HG03097 (cell line): ENCODE measurements around the gene RGS8.
"Not testable (repeated sequence)": the region's sequence is repeated elsewhere in the genome, so short reads cannot be mapped to it uniquely, and the experiment has no call there.

ENCODE experiments used
- ATAC-seq: cut with Tn5 transposase; IDR thresholded peaks from one replicate; pipeline ENCODE4 v1.9.1; 2021; ENCODE audit not compliant: unreplicated experiment, low FRiP score

RGS8 gene

GRCh38 chr1:182703539-182703938 is 19.2 kb upstream of the RGS8 start:
- no peak for ATAC-seq

GRCh38 chr1:182702826-182703524 is 18.6 kb upstream of the RGS8 start:
- ATAC-seq, result no peak

- no peak for ATAC-seq
These were observed 15.9 kb upstream of the RGS8 start for GRCh38 chr1:182700351-182700709.

- no peak for ATAC-seq
These were observed 15.3 kb upstream of the RGS8 start for GRCh38 chr1:182699393-182700350.

- no peak for ATAC-seq
These were observed 14.6 kb upstream of the RGS8 start for GRCh38 chr1:182698971-182699370.

- ATAC-seq, result not testable (repeated sequence)
These were observed 8.8 kb upstream of the RGS8 start for GRCh38 chr1:182693139-182693538.

- no peak for ATAC-seq
These were observed 6.6 kb upstream of the RGS8 start for GRCh38 chr1:182690886-182691443.

- no peak for ATAC-seq
These were observed 4.2 kb upstream of the RGS8 start for GRCh38 chr1:182688436-182689205.

GRCh38 chr1:182687361-182687760 is 3.0 kb upstream of the RGS8 start:
- no peak for ATAC-seq

GRCh38 chr1:182686446-182686845 is 2.1 kb upstream of the RGS8 start:
- ATAC-seq, result no peak

GRCh38 chr1:182685215-182685614 is 828 bp upstream of the RGS8 start:
- no peak for ATAC-seq

GRCh38 chr1:182682898-182683501 is 1.4 kb downstream of the RGS8 start:
- ATAC-seq, result no peak

- no peak for ATAC-seq
These were observed 2.0 kb downstream of the RGS8 start for GRCh38 chr1:182682406-182682805.

- ATAC-seq, result no peak
These were observed 2.8 kb downstream of the RGS8 start for GRCh38 chr1:182681568-182681912.

- ATAC-seq, result no peak
These were observed 3.4 kb downstream of the RGS8 start for GRCh38 chr1:182680901-182681567.

GRCh38 chr1:182680408-182680807 is 4.0 kb downstream of the RGS8 start:
- no peak for ATAC-seq

- ATAC-seq, result no peak
These were observed 4.7 kb downstream of the RGS8 start for GRCh38 chr1:182679684-182680083.

- ATAC-seq, result peak; percentile 75
These were observed 6.8 kb downstream of the RGS8 start for GRCh38 chr1:182677397-182678098.

GRCh38 chr1:182676274-182676673 is 8.1 kb downstream of the RGS8 start:
- no peak for ATAC-seq
